ENCODE data around the gene COMMD9. TPM values are rescaled to one million over a fixed set of nuclear protein-coding genes. Genes with fewer than 3 reads are reported as not detected.

The COMMD9 gene
- total and polyA plus RNA-seq, 10 of the 15 experiments (the other 5 are each of a cell fraction or from before 2014, with no cell fraction given) = 31.4 to 119 (median 56.2) TPM

DNA sequence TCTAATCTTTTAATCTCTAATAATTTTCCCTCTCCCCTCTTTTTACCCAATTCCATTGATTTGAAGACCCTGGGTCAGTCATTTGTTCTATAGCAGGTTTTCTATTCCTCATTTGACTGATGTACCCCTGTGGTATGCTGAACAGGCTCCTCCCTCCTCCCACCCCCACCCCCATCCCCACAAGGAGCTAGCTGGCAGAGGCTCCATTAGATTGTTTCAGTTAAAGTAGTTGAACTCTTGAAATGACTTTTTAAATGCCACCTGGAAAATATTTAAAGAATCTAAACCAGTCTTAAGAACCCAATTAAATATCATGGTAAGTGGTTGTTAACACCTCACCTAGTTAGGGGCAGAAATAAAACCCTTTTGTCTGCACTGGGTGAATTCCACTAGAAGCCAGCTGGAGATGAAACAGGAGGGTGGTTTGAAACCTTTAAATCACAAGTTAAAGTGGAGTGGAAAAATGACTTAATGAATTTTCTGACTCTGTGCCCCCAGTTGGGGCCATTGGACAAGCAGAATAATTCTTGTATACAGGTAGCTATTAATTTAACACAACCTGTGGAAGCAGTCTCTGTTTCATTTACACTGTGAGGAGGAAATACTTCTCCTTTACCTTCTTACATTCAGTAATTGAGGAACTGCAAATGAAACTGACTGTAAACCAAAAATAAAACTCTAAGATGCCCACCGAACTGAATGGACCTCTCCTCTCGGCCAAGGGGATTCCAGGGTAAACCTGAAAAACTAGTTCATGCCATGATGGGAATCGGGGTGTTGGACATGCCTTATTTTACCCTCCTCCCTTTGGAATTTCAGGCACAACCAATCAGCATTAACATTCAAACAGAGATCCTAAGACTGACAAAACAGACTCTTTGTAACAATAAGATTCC, 37.5 kb upstream of the COMMD9 start (continued):
- TF ChIP-seq, protein P1, sequence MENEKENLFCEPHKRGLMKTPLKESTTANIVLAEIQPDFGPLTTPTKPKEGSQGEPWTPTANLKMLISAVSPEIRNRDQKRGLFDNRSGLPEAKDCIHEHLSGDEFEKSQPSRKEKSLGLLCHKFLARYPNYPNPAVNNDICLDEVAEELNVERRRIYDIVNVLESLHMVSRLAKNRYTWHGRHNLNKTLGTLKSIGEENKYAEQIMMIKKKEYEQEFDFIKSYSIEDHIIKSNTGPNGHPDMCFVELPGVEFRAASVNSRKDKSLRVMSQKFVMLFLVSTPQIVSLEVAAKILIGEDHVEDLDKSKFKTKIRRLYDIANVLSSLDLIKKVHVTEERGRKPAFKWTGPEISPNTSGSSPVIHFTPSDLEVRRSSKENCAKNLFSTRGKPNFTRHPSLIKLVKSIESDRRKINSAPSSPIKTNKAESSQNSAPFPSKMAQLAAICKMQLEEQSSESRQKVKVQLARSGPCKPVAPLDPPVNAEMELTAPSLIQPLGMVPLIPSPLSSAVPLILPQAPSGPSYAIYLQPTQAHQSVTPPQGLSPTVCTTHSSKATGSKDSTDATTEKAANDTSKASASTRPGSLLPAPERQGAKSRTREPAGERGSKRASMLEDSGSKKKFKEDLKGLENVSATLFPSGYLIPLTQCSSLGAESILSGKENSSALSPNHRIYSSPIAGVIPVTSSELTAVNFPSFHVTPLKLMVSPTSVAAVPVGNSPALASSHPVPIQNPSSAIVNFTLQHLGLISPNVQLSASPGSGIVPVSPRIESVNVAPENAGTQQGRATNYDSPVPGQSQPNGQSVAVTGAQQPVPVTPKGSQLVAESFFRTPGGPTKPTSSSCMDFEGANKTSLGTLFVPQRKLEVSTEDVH (IDR thresholded peaks at IDR 0.05; ENCODE audit: low read depth, partially characterized antibody) = no peak
- TF ChIP-seq IRF4 (IDR thresholded peaks at IDR 0.05; ENCODE audit: low read depth, low read length) = no peak
- TF ChIP-seq, protein P2, sequence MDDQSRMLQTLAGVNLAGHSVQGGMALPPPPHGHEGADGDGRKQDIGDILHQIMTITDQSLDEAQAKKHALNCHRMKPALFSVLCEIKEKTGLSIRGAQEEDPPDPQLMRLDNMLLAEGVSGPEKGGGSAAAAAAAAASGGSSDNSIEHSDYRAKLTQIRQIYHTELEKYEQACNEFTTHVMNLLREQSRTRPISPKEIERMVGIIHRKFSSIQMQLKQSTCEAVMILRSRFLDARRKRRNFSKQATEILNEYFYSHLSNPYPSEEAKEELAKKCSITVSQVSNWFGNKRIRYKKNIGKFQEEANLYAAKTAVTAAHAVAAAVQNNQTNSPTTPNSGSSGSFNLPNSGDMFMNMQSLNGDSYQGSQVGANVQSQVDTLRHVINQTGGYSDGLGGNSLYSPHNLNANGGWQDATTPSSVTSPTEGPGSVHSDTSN (IDR thresholded peaks at IDR 0.05; ENCODE audit: insufficient replicate concordance, low read depth, low read length) = no peak
- no peak for TF ChIP-seq TCF12 (IDR thresholded peaks at IDR 0.05; ENCODE audit: low read depth, low read length)
- peak; percentile 68 to 77 for TF ChIP-seq IKZF2 (IDR thresholded peaks at IDR 0.05)
- TF ChIP-seq POLR2A (IDR thresholded peaks at IDR 0.05; ENCODE audit: low read depth, low read length) = no peak
- 0 out of 2 replicates have a peak, but pooled peaks have one; percentile 19 for TF ChIP-seq NBN (IDR thresholded peaks at IDR 0.05)
- no peak for TF ChIP-seq ZNF274 (IDR thresholded peaks at IDR 0.05; ENCODE audit: insufficient read depth, insufficient read length)
- TF ChIP-seq GABPA (IDR thresholded peaks at IDR 0.05; ENCODE audit: low read depth) = no peak
- no peak for TF ChIP-seq KLF5 (IDR thresholded peaks at IDR 0.05; ENCODE audit: partially characterized antibody)
- no peak for TF ChIP-seq EZH2 (IDR thresholded peaks at IDR 0.05; ENCODE audit: borderline replicate concordance, control insufficient read depth, low read depth, low read length)
- no peak for TF ChIP-seq JUND (IDR thresholded peaks at IDR 0.05; ENCODE audit: low read depth, low read length)
- TF ChIP-seq ZNF207 (IDR thresholded peaks at IDR 0.05; ENCODE audit: borderline replicate concordance) = no peak
- no peak for TF ChIP-seq SMAD5 (IDR thresholded peaks at IDR 0.05; ENCODE audit: low read depth)
- TF ChIP-seq, protein P3, sequence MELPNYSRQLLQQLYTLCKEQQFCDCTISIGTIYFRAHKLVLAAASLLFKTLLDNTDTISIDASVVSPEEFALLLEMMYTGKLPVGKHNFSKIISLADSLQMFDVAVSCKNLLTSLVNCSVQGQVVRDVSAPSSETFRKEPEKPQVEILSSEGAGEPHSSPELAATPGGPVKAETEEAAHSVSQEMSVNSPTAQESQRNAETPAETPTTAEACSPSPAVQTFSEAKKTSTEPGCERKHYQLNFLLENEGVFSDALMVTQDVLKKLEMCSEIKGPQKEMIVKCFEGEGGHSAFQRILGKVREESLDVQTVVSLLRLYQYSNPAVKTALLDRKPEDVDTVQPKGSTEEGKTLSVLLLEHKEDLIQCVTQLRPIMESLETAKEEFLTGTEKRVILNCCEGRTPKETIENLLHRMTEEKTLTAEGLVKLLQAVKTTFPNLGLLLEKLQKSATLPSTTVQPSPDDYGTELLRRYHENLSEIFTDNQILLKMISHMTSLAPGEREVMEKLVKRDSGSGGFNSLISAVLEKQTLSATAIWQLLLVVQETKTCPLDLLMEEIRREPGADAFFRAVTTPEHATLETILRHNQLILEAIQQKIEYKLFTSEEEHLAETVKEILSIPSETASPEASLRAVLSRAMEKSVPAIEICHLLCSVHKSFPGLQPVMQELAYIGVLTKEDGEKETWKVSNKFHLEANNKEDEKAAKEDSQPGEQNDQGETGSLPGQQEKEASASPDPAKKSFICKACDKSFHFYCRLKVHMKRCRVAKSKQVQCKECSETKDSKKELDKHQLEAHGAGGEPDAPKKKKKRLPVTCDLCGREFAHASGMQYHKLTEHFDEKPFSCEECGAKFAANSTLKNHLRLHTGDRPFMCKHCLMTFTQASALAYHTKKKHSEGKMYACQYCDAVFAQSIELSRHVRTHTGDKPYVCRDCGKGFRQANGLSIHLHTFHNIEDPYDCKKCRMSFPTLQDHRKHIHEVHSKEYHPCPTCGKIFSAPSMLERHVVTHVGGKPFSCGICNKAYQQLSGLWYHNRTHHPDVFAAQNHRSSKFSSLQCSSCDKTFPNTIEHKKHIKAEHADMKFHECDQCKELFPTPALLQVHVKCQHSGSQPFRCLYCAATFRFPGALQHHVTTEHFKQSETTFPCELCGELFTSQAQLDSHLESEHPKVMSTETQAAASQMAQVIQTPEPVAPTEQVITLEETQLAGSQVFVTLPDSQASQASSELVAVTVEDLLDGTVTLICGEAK (IDR thresholded peaks at IDR 0.05; ENCODE audit: borderline replicate concordance) = no peak
- TF ChIP-seq STAT1 (conservative IDR thresholded peaks at IDR 0.05) = no peak
- TF ChIP-seq ASH2L (IDR thresholded peaks at IDR 0.05; ENCODE audit: borderline replicate concordance, low read depth) = no peak
- TF ChIP-seq MTA2 (IDR thresholded peaks at IDR 0.05; ENCODE audit: low read depth) = peak; percentile 70; the same call in 1 of the 2 replicates
- peak; percentile 36; the same call in 1 of the 2 replicates for TF ChIP-seq DPF2 (IDR thresholded peaks at IDR 0.05)
- TF ChIP-seq ATF7 (IDR thresholded peaks at IDR 0.05; ENCODE audit: low read depth) = no peak
- no peak for TF ChIP-seq BHLHE40 (IDR thresholded peaks at IDR 0.05; ENCODE audit: borderline replicate concordance in 1 of 2, low read depth in 2 of 2, low read length in 1 of 2)
